Pancreas (tissue), 10 donors: ENCODE data around the gene RPL18. TPM values are rescaled to one million over a fixed set of nuclear protein-coding genes. Genes with fewer than 3 reads are reported as not detected.
"Not testable (repeated sequence)": the region's sequence is repeated elsewhere in the genome, so short reads cannot be mapped to it uniquely, and the experiment has no call there.

Experiments
- ATAC-seq, 4 donors: fragments of 200-7000 bp; cut with Tn5 transposase; one replicate each; pipeline versions ENCODE4 v1.8.0 to v1.9.1; 2020; ENCODE audit warnings: mild to moderate bottlenecking in 4 of 4, moderate library complexity in 4 of 4
- DNase-seq, 6 donors: peaks; one replicate each; pipeline ENCODE4 v3.0.0-alpha.2; 2020
- FAIRE-seq: peaks from 2 replicates; lab custom pipeline; 2012; peaks lifted over from hg19 to GRCh38; lab: Jason Lieb, UNC
- H3K27ac ChIP-seq, 4 donors: fragments of 200-600 bp; sonication (generic); 1 replicate in 3 of 4; 2 replicates in 1 of 4; pipeline versions ENCODE4 v1.5.0 to v1.8.0; 2020
- H3K27me3 ChIP-seq, 4 donors: fragments of 200-600 bp; one replicate each; pipeline ENCODE4 v1.8.0; 2021
- H3K36me3 ChIP-seq, 3 donors: fragments of 200-600 bp; sonication (generic) in 1 of 3; one replicate each; pipeline versions ENCODE4 v1.5.0 to v1.8.0; 2020 to 2021
- H3K4me1 ChIP-seq, 3 donors: fragments of 200-600 bp; one replicate each; pipeline ENCODE4 v1.8.0; 2021
- H3K4me3 ChIP-seq, 4 donors: fragments of 200-600 bp; sonication (generic) in 2 of 4; one replicate each; pipeline versions ENCODE4 v1.5.0 to v1.8.0; 2020 to 2021
- H3K9me3 ChIP-seq, 4 donors: fragments of 200-600 bp; one replicate each; pipeline ENCODE4 v1.8.0; 2021
- WGBS, 2 donors: extraction: QIAGEN DNeasy Blood & Tissue Kit; methylation state at CpG; one replicate each; pipeline ENCODE4 v1.1.7; 2013; 5-methylcytosine and 5-hydroxymethylcytosine counted together
- intact Hi-C, 3 donors: fragments of 100-400 bp; cut with DNase I; formaldehyde crosslinking; loops; one replicate each; pipeline versions ENCODE4 v1.11.1 to v1.14.2; 2022
- polyA plus RNA-seq, 2 donors: library from polyadenylated mRNA; stranded (reverse); fragments of 200-250 nt; gene quantifications; one replicate each; pipeline ENCODE4 v1.2.3, GENCODE V29; 2013
- total RNA-seq, 6 donors: library from RNA; stranded (reverse); fragmentation: NEBNext Ultra II Directional in 4 of 6; extraction: Animal tissue kit (Norgen Biotek cat#: 25700) in 4 of 6; gene quantifications; one replicate each; pipeline versions ENCODE4 v1.2.1 to v1.2.4, GENCODE V29; 2021 to 2023
- TF ChIP-seq, protein P1 (sequence below), 4 donors: fragments of 200-600 bp; sonication (generic) in 3 of 4; IDR thresholded peaks; one replicate each; pipeline versions ENCODE4 v1.5.0 to v1.8.0; 2021; ENCODE audit warnings: antibody characterized with exemption in 4 of 4
- donor health status: healthy with polysubstance abuse.
- donor health status: DM: no; HTN: no; CAD: no; lungs with moderate emphysema.
- donor health status: DM: no; HTN: no; CAD: no.
- donor health status: control.
- donor health status: control.
- donor health status: Bipolar disorder and iron deficiency.
- donor health status: DM: yes; HTN: yes; CAD: no.
- donor health status: DM: no; HTN: no; CAD: no.
- donor health status: DM: no; HTN: no; CAD: no.
- donor health status: DM: yes; HTN: yes; CAD: no.

RPL18 gene
- total and polyA plus RNA-seq, 8 donors, result 881 to 2,344 (median 1,245) TPM

DNA sequence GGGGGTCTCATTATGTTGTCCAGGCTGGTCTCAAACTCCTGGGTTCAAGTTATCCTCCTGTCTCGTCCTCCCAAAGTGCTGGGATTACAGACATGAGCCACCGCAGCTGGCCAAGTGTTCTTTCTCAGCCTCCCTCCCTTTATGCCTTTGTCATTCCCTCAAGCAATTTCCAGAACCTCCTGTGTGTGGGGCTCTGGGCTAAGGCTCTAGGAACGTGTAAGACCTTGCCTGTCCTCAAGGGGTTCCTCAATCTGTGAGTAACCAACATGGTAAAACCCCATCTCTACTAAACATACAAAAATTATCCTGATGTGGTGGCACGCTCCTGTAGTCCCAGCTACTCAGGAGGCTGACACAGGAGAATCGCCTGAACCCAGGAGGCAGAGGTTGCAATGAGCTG is 28.0 kb downstream of the RPL18 start:
- ATAC-seq (no peak), DNase-seq (no peak), FAIRE-seq (no peak)
- H3K4me3 ChIP-seq, result no peak overlapping the region
- H3K4me1 ChIP-seq, result no peaks in the 10 kb centered on the region
- TF ChIP-seq, protein P1, sequence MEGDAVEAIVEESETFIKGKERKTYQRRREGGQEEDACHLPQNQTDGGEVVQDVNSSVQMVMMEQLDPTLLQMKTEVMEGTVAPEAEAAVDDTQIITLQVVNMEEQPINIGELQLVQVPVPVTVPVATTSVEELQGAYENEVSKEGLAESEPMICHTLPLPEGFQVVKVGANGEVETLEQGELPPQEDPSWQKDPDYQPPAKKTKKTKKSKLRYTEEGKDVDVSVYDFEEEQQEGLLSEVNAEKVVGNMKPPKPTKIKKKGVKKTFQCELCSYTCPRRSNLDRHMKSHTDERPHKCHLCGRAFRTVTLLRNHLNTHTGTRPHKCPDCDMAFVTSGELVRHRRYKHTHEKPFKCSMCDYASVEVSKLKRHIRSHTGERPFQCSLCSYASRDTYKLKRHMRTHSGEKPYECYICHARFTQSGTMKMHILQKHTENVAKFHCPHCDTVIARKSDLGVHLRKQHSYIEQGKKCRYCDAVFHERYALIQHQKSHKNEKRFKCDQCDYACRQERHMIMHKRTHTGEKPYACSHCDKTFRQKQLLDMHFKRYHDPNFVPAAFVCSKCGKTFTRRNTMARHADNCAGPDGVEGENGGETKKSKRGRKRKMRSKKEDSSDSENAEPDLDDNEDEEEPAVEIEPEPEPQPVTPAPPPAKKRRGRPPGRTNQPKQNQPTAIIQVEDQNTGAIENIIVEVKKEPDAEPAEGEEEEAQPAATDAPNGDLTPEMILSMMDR (IDR thresholded peaks at IDR 0.05), result no peak
- no peaks in the 10 kb centered on the region for H3K36me3 ChIP-seq
- no peaks in the 10 kb centered on the region for H3K27me3 ChIP-seq
- intact Hi-C loops, result no loop called here
- no peak overlapping the region for H3K27ac ChIP-seq
- H3K9me3 ChIP-seq, result no peaks in the 10 kb centered on the region
- WGBS, 2 donors, result 73 to 90% methylated on average over 5 of the region's 5 CpGs

DNA sequence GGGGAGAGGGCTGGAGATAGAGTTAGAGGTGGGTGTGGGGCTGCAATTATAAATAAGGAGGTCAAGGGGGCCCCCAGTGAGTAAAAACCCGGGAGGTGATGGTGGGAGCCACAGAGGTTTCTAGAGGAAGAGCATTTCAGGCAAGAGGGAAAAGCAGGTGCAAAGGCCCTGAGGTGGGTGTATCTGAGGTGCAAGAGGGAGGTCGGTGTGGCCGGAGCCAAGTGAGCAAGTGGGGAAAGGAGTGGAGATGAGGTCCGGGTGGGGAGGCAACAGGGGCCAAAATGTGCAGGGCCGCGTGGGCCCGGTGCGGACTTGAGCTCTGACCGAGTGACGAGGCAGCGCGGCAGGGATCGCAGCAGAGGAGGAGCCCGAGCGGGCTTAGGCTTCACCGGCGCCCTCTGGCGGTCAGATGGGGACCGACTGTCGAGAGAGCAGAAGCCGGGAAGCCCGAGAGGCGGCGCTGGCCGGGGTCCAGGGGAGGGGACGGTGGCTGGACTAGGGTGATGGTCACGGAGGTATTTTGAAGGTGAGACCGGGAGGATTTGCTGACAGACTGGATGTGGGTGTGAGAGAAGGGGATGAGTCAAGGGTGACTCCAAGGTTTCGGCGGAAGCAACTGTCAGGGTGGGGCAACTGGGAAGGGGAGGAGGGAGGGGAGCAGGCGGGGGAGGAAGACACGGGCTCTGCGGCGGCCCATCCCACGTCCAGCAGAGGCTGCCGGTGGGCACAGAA is 30.1 kb downstream of the RPL18 start:
- DNase-seq (peak; percentile 79 to 99 (median 92)), ATAC-seq (peak; percentile 87 to 92 (median 90)), FAIRE-seq (no peak)
- WGBS, 2 donors, result 4% methylated on average over 36 of the region's 36 CpGs
- intact Hi-C loops, result loop anchor here in 2 of 3 donors (5.0 kb wide), 2 partner anchors 97 to 102 kb away; no protein-coding TSS in a partner anchor
- H3K4me1 ChIP-seq, result no peaks in the 10 kb centered on the region
- H3K4me3 ChIP-seq, result peak overlapping the region in 1 of 4 donors; percentile 40
- no peaks in the 10 kb centered on the region for H3K27me3 ChIP-seq
- no peaks in the 10 kb centered on the region for H3K36me3 ChIP-seq
- H3K9me3 ChIP-seq, result no peaks in the 10 kb centered on the region
- TF ChIP-seq, protein P1 (IDR thresholded peaks at IDR 0.05), result peak; percentile 85 to 96 (median 90)
- no peak overlapping the region for H3K27ac ChIP-seq

DNA sequence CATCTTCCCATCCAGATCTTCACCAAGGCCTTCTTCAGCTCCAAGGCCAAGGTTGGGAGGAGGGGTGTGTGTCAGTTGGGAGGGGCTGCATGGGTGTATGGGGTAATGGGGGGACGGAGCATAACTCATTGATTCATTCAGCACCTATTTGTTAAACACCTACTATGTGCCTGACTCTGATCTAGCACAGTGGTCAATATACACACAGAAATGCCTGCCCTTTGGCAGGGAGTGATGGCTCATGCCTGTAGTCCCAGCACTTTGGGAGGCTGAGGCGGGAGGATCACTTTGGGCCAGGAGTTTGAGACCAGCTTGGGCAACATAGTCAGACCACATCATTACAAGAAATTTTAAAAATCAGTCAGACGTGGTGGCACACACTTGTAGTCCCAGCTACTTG is 31.6 kb downstream of the RPL18 start:
- intact Hi-C loops, result loop anchor here in 2 of 3 donors (5.0 kb wide), 2 partner anchors 95 to 100 kb away; no protein-coding TSS in a partner anchor
- DNase-seq (no peak), FAIRE-seq (no peak), ATAC-seq (no peak)
- Histone ChIP-seq H3K4me3 (no peak overlapping the region), H3K4me1 (no peaks in the 10 kb centered on the region), H3K27me3 (no peaks in the 10 kb centered on the region), H3K9me3 (no peaks in the 10 kb centered on the region), H3K36me3 (no peaks in the 10 kb centered on the region), H3K27ac (no peak overlapping the region)
- 83 to 94% methylated on average over 3 of the region's 3 CpGs for WGBS, 2 donors
- TF ChIP-seq, protein P1 (IDR thresholded peaks at IDR 0.05), result no peak

- H3K9me3 ChIP-seq, result no peaks in the 10 kb centered on the region
- ATAC-seq (no peak), FAIRE-seq (no peak), DNase-seq (no peak)
- H3K27me3 ChIP-seq, result no peaks in the 10 kb centered on the region
- intact Hi-C loops, result loop anchor here in 1 of 3 donors (5.0 kb wide), 1 partner anchor 75 kb away; no protein-coding TSS in a partner anchor
- no peaks in the 10 kb centered on the region for H3K4me1 ChIP-seq
- H3K36me3 ChIP-seq, result no peaks in the 10 kb centered on the region
- no peak overlapping the region for H3K4me3 ChIP-seq
- TF ChIP-seq, protein P1 (IDR thresholded peaks at IDR 0.05), result no peak
- no peak overlapping the region for H3K27ac ChIP-seq
- WGBS, 2 donors, result 45 to 64% methylated on average over 2 of the region's 2 CpGs
Observed at GRCh38 chr19:48582168-48582567, 36.8 kb downstream of the RPL18 start.

GRCh38 chr19:48578891-48579290 is 40.1 kb downstream of the RPL18 start:
- H3K4me3 ChIP-seq, result no peak overlapping the region
- H3K36me3 ChIP-seq, result no peaks in the 10 kb centered on the region
- no peak overlapping the region for H3K27ac ChIP-seq
- H3K4me1 ChIP-seq, result no peaks in the 10 kb centered on the region
- H3K27me3 ChIP-seq, result no peaks in the 10 kb centered on the region
- FAIRE-seq (no peak), ATAC-seq (no peak), DNase-seq (no peak)
- TF ChIP-seq, protein P1 (IDR thresholded peaks at IDR 0.05), result no peak
- intact Hi-C loops, result no loop called here
- no peaks in the 10 kb centered on the region for H3K9me3 ChIP-seq
- whole genome bisulfite sequencing, 2 donors, result 44 to 54% methylated on average over 3 of the region's 3 CpGs

DNA sequence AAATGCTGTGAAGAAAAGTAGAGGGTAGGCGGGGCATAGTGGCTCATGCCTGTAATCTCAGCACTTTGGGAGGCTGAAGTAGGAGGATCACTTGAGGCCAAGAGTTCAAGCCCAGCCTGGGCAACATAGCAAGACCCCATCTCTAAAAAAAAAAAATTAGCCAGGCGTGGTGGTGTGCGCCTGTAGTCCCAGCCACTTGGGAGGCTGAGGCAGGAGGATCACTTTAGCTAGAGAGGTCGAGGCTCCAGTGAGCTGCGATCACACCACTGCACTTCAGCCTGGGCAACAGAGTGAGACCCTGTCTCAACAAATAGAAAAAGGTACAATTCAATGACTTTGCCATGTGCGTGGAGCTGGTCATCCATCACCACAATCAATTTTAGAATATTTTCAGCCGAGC is 41.1 kb downstream of the RPL18 start:
- H3K4me3 ChIP-seq, H3K4me1 ChIP-seq, H3K27ac ChIP-seq, ATAC-seq, FAIRE-seq, intact Hi-C loops, H3K36me3 ChIP-seq, DNase-seq, H3K9me3 ChIP-seq, H3K27me3 ChIP-seq: not testable (repeated sequence)
- 87 to 91% methylated on average over 7 of the region's 7 CpGs for WGBS, 2 donors
